ENCODE measurements around the gene MED15.

DNA sequence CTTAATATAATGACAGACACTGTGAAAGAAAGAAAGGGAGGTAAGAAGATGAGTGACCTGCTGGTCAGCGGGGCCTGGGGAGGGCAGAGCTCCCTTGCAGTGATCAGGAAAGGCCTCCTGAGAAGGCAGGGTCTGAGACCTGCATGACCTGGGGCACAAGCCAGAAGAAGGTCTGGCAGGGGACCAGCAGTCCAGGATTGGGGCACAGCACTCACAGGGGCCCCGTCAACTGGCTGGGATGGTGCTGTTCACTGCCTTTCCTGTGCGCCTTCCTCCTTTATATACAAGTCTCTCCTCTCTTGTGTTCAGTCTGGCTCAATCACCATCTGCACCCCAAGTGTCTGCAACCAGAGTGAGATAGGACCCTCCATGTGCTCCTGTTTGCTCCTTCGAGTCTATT lies 47.5 kb upstream of the MED15 start:
- no peak for TF ChIP-seq EZH2phosphoT487 (IDR thresholded peaks at IDR 0.05)
- no peak for TF ChIP-seq CTCF (IDR thresholded peaks at IDR 0.05)
- TF ChIP-seq EZH2 (IDR thresholded peaks at IDR 0.05) = no peak

Measured in neural progenitor cell (in vitro differentiated cells).